SK-N-SH treated with all-trans-retinoic acid at 6 μM for 48 hours (cell line): ENCODE measurements around the gene CDC20B.

Experiments used
- ATAC-seq: fragments of 200-7000 bp; cut with Tn5 transposase; 3 replicates; pipeline ENCODE4 v1.9.1; 2020; ENCODE audit warnings: mild to moderate bottlenecking, moderate library complexity
- BACH2 ChIP-seq: fragments of 250-450 bp; sonication (Bioruptor Pico); IDR thresholded peaks from 2 replicates; pipeline ENCODE4 v1.9.0; 2021; ENCODE audit warnings: mild to moderate bottlenecking, borderline replicate concordance
- CSDC2 ChIP-seq: fragments of 250-450 bp; sonication (Bioruptor Pico); IDR thresholded peaks from 2 replicates; pipeline ENCODE4 v1.5.0; 2020; ENCODE audit warnings: mild to moderate bottlenecking, moderate library complexity
- ESRRG ChIP-seq: fragments of 250-450 bp; sonication (Bioruptor Pico); IDR thresholded peaks from 2 replicates; pipeline ENCODE4 v1.6.1; 2021; ENCODE audit warnings: mild to moderate bottlenecking
- GLIS3 ChIP-seq: fragments of 250-450 bp; sonication (Bioruptor Pico); IDR thresholded peaks from 2 replicates; pipeline ENCODE4 v1.5.0; 2020; ENCODE audit warnings: mild to moderate bottlenecking, moderate library complexity
- ISL1 ChIP-seq: fragments of 250-450 bp; sonication (Bioruptor Pico); IDR thresholded peaks from 2 replicates; pipeline ENCODE4 v2.1.2; 2022; ENCODE audit warnings: mild to moderate bottlenecking, moderate library complexity
- OSR1 ChIP-seq: fragments of 250-450 bp; sonication (Bioruptor Pico); IDR thresholded peaks from 2 replicates; pipeline ENCODE4 v1.8.0; 2022; ENCODE audit warnings: moderate library complexity, mild to moderate bottlenecking, inconsistent platforms
- PATZ1 ChIP-seq: fragments of 250-450 bp; sonication (Bioruptor Pico); IDR thresholded peaks from 2 replicates; pipeline ENCODE4 v1.8.0; 2020; ENCODE audit warnings: mild to moderate bottlenecking, moderate library complexity, borderline replicate concordance
- PPARA ChIP-seq: fragments of 250-450 bp; sonication (Bioruptor Pico); IDR thresholded peaks from 2 replicates; pipeline ENCODE4 v1.5.0; 2020; ENCODE audit warnings: mild to moderate bottlenecking, borderline replicate concordance
- RARB ChIP-seq: fragments of 250-450 bp; sonication (Bioruptor Pico); IDR thresholded peaks from 2 replicates; pipeline ENCODE4 v1.8.0; 2021; ENCODE audit warnings: mild to moderate bottlenecking, moderate library complexity
- TCF4 ChIP-seq: fragments of 250-450 bp; sonication (Bioruptor Pico); IDR thresholded peaks from 2 replicates; pipeline ENCODE4 v1.8.0; 2021; ENCODE audit warnings: mild to moderate bottlenecking, moderate library complexity, borderline replicate concordance
- TOX ChIP-seq: fragments of 250-450 bp; sonication (Bioruptor Pico); IDR thresholded peaks from 2 replicates; pipeline ENCODE4 v1.8.0; 2021; ENCODE audit warnings: mild to moderate bottlenecking, moderate library complexity, borderline replicate concordance
- ZC3H10 ChIP-seq: fragments of 250-450 bp; sonication (Bioruptor Pico); IDR thresholded peaks from 2 replicates; pipeline ENCODE4 v1.5.1; 2021; ENCODE audit warnings: mild to moderate bottlenecking, moderate library complexity
- ZFP3 ChIP-seq: fragments of 250-450 bp; sonication (Bioruptor Pico); IDR thresholded peaks from 2 replicates; pipeline ENCODE4 v1.5.0; 2020; ENCODE audit warnings: mild to moderate bottlenecking, moderate library complexity
- ZFP30 ChIP-seq: fragments of 450-650 bp; formaldehyde crosslinking; IDR thresholded peaks from 2 replicates; pipeline ENCODE4 v1.5.0; 2022; ENCODE audit warnings: mild to moderate bottlenecking, moderate library complexity
- ZNF565 ChIP-seq: fragments of 450-650 bp; formaldehyde crosslinking; conservative IDR thresholded peaks from 2 replicates; pipeline ENCODE4 v1.5.0; 2020; ENCODE audit warnings: low read depth, mild to moderate bottlenecking, moderate library complexity
- ZNF70 ChIP-seq: fragments of 450-650 bp; formaldehyde crosslinking; IDR thresholded peaks from 2 replicates; pipeline ENCODE4 v1.5.0; 2020; ENCODE audit warnings: mild to moderate bottlenecking, moderate library complexity
- ZNF8 ChIP-seq: fragments of 450-650 bp; formaldehyde crosslinking; IDR thresholded peaks from 2 replicates; pipeline ENCODE4 v1.5.0; 2020; ENCODE audit warnings: mild to moderate bottlenecking, moderate library complexity
- TF ChIP-seq, protein P1 (sequence below): fragments of 250-450 bp; sonication (Bioruptor Pico); IDR thresholded peaks from 2 replicates; pipeline ENCODE4 v1.5.1; 2021; ENCODE audit warnings: mild to moderate bottlenecking, moderate library complexity
- TF ChIP-seq, protein P2 (sequence below): fragments of 250-450 bp; sonication (Bioruptor Pico); IDR thresholded peaks from 2 replicates; pipeline ENCODE4 v1.5.0; 2020; ENCODE audit warnings: mild to moderate bottlenecking, moderate library complexity
- TF ChIP-seq, protein P3 (sequence below): fragments of 250-450 bp; sonication (Bioruptor Pico); IDR thresholded peaks from 2 replicates; pipeline ENCODE4 v1.5.1; 2020; ENCODE audit warnings: low read depth, mild to moderate bottlenecking, moderate library complexity
- TF ChIP-seq, protein P4 (sequence below): fragments of 250-450 bp; sonication (Bioruptor Pico); IDR thresholded peaks from 2 replicates; pipeline ENCODE4 v1.8.0; 2021; ENCODE audit warnings: low read depth, mild to moderate bottlenecking, moderate library complexity, borderline replicate concordance

Gene CDC20B

DNA sequence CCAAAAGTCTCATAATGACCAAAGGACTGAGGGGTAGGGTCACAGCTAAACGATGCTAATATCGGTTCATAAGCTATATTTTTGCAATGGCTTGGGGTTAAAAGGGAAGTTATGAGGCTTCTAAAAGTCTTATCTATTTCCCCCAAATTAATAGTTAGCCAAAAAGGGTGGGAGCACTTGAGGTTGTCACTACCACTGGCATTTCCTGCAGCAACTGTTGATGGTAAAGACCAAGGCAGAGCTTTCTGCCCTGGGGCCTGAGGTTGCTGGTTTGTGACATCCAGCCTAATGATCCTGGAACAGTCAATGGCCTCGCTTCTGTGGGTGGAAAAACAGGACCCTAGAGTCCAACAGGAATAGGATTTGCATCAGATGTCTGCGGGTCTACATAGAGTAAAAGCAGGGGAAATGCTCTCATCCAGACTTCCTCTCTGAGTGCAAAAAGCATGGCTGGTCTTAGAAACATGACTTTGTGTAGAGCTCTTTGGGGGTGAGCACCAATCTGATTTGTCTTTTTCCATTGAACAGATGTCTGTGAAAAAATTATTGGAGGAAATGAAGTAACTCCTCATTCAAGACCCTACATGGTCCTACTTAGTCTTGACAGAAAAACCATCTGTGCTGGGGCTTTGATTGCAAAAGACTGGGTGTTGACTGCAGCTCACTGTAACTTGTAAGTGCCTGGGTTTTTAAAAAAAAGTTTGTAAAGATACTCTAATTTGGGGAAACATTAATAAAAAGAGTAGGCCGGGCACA, 67.9 kb downstream of the CDC20B start:
- no peak for TF ChIP-seq ZNF8
- ATAC-seq = no peak

- no peak for ATAC-seq
- TF ChIP-seq ZFP30 (CRISPR knock-in tag) (no peak), TCF4 (CRISPR knock-in tag) (no peak), RARB (CRISPR knock-in tag) (no peak), ESRRG (CRISPR knock-in tag) (no peak), ZC3H10 (CRISPR knock-in tag) (no peak)
- TF ChIP-seq, protein P1, sequence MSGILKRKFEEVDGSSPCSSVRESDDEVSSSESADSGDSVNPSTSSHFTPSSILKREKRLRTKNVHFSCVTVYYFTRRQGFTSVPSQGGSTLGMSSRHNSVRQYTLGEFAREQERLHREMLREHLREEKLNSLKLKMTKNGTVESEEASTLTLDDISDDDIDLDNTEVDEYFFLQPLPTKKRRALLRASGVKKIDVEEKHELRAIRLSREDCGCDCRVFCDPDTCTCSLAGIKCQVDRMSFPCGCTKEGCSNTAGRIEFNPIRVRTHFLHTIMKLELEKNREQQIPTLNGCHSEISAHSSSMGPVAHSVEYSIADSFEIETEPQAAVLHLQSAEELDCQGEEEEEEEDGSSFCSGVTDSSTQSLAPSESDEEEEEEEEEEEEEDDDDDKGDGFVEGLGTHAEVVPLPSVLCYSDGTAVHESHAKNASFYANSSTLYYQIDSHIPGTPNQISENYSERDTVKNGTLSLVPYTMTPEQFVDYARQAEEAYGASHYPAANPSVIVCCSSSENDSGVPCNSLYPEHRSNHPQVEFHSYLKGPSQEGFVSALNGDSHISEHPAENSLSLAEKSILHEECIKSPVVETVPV = no peak
- TF ChIP-seq, protein P2, sequence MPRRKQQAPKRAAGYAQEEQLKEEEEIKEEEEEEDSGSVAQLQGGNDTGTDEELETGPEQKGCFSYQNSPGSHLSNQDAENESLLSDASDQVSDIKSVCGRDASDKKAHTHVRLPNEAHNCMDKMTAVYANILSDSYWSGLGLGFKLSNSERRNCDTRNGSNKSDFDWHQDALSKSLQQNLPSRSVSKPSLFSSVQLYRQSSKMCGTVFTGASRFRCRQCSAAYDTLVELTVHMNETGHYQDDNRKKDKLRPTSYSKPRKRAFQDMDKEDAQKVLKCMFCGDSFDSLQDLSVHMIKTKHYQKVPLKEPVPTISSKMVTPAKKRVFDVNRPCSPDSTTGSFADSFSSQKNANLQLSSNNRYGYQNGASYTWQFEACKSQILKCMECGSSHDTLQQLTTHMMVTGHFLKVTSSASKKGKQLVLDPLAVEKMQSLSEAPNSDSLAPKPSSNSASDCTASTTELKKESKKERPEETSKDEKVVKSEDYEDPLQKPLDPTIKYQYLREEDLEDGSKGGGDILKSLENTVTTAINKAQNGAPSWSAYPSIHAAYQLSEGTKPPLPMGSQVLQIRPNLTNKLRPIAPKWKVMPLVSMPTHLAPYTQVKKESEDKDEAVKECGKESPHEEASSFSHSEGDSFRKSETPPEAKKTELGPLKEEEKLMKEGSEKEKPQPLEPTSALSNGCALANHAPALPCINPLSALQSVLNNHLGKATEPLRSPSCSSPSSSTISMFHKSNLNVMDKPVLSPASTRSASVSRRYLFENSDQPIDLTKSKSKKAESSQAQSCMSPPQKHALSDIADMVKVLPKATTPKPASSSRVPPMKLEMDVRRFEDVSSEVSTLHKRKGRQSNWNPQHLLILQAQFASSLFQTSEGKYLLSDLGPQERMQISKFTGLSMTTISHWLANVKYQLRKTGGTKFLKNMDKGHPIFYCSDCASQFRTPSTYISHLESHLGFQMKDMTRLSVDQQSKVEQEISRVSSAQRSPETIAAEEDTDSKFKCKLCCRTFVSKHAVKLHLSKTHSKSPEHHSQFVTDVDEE (CRISPR knock-in tag) = no peak
Observed at GRCh38 chr5:55104036-55104772, 68.8 kb downstream of the CDC20B start.

DNA sequence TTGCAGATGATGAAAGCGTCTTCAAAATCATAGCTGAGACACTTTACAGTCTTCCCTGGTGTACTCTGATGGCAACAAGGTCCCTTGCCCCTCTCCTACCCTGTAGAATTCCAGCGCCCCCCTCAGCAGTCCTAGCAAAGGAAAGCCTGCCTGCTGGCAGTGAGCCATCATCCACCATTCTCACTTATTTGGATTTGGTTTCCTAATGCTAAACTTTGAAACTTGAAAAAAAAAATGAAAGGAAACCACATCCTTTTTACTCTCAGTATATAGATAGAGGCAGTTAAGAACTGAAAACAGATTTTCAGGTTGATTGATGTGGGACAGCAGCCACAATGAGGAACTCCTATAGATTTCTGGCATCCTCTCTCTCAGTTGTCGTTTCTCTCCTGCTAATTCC, 70.6 kb downstream of the CDC20B start, which contains the start of gene GZMA:
Gene GZMA (plus strand): TSS at position 299 of the 400 bp plus-strand sequence. CDS start 37 bp downstream, at position 336.
- TF ChIP-seq OSR1 (CRISPR knock-in tag) (no peak), PATZ1 (CRISPR knock-in tag) (no peak), ZNF8 (no peak), TOX (no peak), BACH2 (CRISPR knock-in tag) (no peak), TCF4 (CRISPR knock-in tag) (no peak), ISL1 (CRISPR knock-in tag) (no peak), CSDC2 (CRISPR knock-in tag) (no peak), GLIS3 (CRISPR knock-in tag) (no peak), ZNF565 (no peak), PPARA (CRISPR knock-in tag) (no peak), ZFP30 (CRISPR knock-in tag) (no peak), RARB (CRISPR knock-in tag) (no peak), ZFP3 (no peak), ZNF70 (CRISPR knock-in tag) (no peak)
- TF ChIP-seq, protein P2 (CRISPR knock-in tag) = no peak
- TF ChIP-seq, protein P1 = no peak
- TF ChIP-seq, protein P3, sequence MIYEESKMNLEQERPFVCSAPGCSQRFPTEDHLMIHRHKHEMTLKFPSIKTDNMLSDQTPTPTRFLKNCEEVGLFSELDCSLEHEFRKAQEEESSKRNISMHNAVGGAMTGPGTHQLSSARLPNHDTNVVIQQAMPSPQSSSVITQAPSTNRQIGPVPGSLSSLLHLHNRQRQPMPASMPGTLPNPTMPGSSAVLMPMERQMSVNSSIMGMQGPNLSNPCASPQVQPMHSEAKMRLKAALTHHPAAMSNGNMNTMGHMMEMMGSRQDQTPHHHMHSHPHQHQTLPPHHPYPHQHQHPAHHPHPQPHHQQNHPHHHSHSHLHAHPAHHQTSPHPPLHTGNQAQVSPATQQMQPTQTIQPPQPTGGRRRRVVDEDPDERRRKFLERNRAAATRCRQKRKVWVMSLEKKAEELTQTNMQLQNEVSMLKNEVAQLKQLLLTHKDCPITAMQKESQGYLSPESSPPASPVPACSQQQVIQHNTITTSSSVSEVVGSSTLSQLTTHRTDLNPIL (CRISPR knock-in tag) = no peak
- TF ChIP-seq, protein P4, sequence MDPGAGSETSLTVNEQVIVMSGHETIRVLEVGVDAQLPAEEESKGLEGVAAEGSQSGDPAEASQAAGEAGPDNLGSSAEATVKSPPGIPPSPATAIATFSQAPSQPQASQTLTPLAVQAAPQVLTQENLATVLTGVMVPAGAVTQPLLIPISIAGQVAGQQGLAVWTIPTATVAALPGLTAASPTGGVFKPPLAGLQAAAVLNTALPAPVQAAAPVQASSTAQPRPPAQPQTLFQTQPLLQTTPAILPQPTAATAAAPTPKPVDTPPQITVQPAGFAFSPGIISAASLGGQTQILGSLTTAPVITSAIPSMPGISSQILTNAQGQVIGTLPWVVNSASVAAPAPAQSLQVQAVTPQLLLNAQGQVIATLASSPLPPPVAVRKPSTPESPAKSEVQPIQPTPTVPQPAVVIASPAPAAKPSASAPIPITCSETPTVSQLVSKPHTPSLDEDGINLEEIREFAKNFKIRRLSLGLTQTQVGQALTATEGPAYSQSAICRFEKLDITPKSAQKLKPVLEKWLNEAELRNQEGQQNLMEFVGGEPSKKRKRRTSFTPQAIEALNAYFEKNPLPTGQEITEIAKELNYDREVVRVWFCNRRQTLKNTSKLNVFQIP (CRISPR knock-in tag) = no peak
- TF ChIP-seq, all 23 proteins: peak for 0
- no peak for ATAC-seq
